HFF-Myc (cell line): Measurements from ENCODE around the gene TMEM167B.
A peak's percentile ranks its signal among the peaks of the same experiment; 100 is the strongest.

Experiments used
- DNase-seq: peaks from one replicate; pipeline ENCODE4 v3.0.0-alpha.2; 2011; ENCODE audit warnings: low read depth; ENCODE audit errors: extremely low read depth
- H3K4me3 ChIP-seq: replicated peaks from 2 replicates; pipeline ENCODE4 v1.5.1; 2011; ENCODE audit warnings: low read depth, mild to moderate bottlenecking, control low read depth, low read length
- TF ChIP-seq, protein P1 (sequence below): IDR thresholded peaks from 2 replicates; pipeline ENCODE4 v1.5.1; 2012; ENCODE audit warnings: mild to moderate bottlenecking, low read depth, low read length, control low read depth; ENCODE audit errors: missing control alignments

The TMEM167B gene

GRCh38 chr1:109080441-109081082 lies 10.0 kb upstream of the TMEM167B start:
- no peak for DNase-seq
- no peak overlapping the region for H3K4me3 ChIP-seq
- TF ChIP-seq, protein P1, sequence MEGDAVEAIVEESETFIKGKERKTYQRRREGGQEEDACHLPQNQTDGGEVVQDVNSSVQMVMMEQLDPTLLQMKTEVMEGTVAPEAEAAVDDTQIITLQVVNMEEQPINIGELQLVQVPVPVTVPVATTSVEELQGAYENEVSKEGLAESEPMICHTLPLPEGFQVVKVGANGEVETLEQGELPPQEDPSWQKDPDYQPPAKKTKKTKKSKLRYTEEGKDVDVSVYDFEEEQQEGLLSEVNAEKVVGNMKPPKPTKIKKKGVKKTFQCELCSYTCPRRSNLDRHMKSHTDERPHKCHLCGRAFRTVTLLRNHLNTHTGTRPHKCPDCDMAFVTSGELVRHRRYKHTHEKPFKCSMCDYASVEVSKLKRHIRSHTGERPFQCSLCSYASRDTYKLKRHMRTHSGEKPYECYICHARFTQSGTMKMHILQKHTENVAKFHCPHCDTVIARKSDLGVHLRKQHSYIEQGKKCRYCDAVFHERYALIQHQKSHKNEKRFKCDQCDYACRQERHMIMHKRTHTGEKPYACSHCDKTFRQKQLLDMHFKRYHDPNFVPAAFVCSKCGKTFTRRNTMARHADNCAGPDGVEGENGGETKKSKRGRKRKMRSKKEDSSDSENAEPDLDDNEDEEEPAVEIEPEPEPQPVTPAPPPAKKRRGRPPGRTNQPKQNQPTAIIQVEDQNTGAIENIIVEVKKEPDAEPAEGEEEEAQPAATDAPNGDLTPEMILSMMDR: no peak

DNA sequence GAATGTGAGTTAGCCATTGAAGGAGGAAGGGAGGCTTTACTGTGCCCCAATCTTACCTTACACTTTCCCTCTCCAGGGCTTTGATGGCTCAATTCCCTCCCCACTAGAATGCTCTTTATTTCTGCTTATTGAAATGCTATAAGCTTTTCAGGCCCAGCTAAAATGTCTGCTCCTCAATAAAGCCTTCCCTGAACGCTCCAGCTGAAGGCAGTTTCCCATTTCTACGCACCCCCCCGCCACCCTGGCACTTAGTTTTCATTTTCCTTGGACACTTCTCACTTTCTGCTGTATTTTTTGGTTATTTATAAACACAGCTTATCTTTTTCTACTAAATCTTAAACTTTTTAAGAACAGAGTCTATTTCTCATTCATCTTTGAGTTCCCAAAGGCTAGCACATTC lies 7.1 kb upstream of the TMEM167B start:
- TF ChIP-seq, protein P1: no peak
- no peak for DNase-seq
- H3K4me3 ChIP-seq: no peak overlapping the region

- TF ChIP-seq, protein P1: no peak
- DNase-seq: no peak
- H3K4me3 ChIP-seq: no peak overlapping the region
Observed at GRCh38 chr1:109083923-109084322, 6.6 kb upstream of the TMEM167B start.

GRCh38 chr1:109084563-109085517 lies 5.7 kb upstream of the TMEM167B start:
- TF ChIP-seq, protein P1: no peak
- DNase-seq: no peak
- no peak overlapping the region for H3K4me3 ChIP-seq

DNA sequence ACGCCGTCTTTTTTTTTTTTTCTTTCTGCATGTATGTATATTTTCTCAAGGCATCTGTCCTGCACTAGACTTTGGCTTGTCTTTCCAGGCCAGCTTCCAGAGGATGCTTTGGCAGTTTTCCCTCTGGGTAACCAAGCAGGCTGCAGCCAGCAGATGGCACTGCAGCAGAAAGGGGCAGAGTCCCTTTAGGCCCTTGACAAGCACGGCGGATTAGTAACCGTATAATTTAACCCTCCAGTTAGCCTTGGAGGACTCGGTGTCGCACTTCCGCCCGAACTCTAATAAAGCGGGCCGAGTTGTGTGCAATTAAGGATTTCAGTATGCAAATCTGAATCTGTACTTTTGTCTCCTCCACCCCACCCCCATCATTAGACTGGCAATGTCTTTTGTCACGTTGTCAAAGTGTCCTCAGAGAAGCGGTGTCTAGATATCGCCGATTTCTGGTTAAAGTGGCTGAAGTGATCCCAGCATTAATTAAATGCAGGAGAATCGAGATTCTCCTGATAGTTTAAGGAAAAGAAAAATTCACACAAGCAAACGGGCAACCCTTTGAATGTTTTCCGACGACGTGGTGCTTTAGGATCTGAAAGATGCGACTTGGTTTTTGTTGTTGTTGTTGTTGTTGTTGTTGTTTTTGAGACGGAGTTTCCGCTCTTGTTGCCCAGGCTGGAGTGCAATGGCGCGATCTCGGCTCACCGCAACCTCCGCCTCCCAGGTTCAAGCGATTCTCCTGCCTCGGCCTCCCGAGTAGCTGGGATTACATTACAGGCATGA lies 1.1 kb upstream of the TMEM167B start:
- TF ChIP-seq, protein P1: peak; percentile 46
- H3K4me3 ChIP-seq: peak overlapping the region; percentile 63
- DNase-seq: no peak

- H3K4me3 ChIP-seq: peak overlapping the region; percentile 63
- no peak for DNase-seq
- TF ChIP-seq, protein P1: no peak
Observed at GRCh38 chr1:109091078-109091838, 694 bp downstream of the TMEM167B start.
